ENCODE measurements around the gene LURAP1L.

The LURAP1L gene

GRCh38 chr9:12819436-12820185, 44.8 kb downstream of the LURAP1L start:
- TF ChIP-seq REST (IDR thresholded peaks at IDR 0.05; ENCODE audit: insufficient read depth in 1 of 2, low read depth in 2 of 2, low read length in 2 of 2) (no peak), SIN3A (IDR thresholded peaks at IDR 0.05; ENCODE audit: borderline replicate concordance, insufficient read depth, low read length) (no peak), FOXP2 (optimal IDR thresholded peaks at IDR 0.05; ENCODE audit: borderline replicate concordance, extremely low read depth, extremely low read length, insufficient read depth) (no peak), TAF1 (IDR thresholded peaks at IDR 0.05; ENCODE audit: borderline replicate concordance, insufficient read depth, low read length) (no peak), POLR2AphosphoS5 (IDR thresholded peaks at IDR 0.05; ENCODE audit: low read depth, low read length) (no peak)

GRCh38 chr9:12822111-12822510, 47.3 kb downstream of the LURAP1L start:
- no peak for TF ChIP-seq TAF1 (IDR thresholded peaks at IDR 0.05; ENCODE audit: borderline replicate concordance, insufficient read depth, low read length)
- TF ChIP-seq REST (IDR thresholded peaks at IDR 0.05; ENCODE audit: insufficient read depth in 1 of 2, low read depth in 2 of 2, low read length in 2 of 2): no peak
- no peak for TF ChIP-seq FOXP2 (optimal IDR thresholded peaks at IDR 0.05; ENCODE audit: borderline replicate concordance, extremely low read depth, extremely low read length, insufficient read depth)
- TF ChIP-seq POLR2AphosphoS5 (IDR thresholded peaks at IDR 0.05; ENCODE audit: low read depth, low read length): no peak
- TF ChIP-seq SIN3A (IDR thresholded peaks at IDR 0.05; ENCODE audit: borderline replicate concordance, insufficient read depth, low read length): no peak

- TF ChIP-seq POLR2AphosphoS5 (IDR thresholded peaks at IDR 0.05; ENCODE audit: low read depth, low read length): no peak
- TF ChIP-seq SIN3A (IDR thresholded peaks at IDR 0.05; ENCODE audit: borderline replicate concordance, insufficient read depth, low read length): no peak
- no peak for TF ChIP-seq TAF1 (IDR thresholded peaks at IDR 0.05; ENCODE audit: borderline replicate concordance, insufficient read depth, low read length)
Measured at GRCh38 chr9:12826924-12827565, 52.2 kb downstream of the LURAP1L start.

- no peak for TF ChIP-seq POLR2AphosphoS5 (IDR thresholded peaks at IDR 0.05; ENCODE audit: low read depth, low read length)
- TF ChIP-seq TAF1 (IDR thresholded peaks at IDR 0.05; ENCODE audit: borderline replicate concordance, insufficient read depth, low read length): no peak
- TF ChIP-seq FOXP2 (optimal IDR thresholded peaks at IDR 0.05; ENCODE audit: borderline replicate concordance, extremely low read depth, extremely low read length, insufficient read depth): no peak
- no peak for TF ChIP-seq REST (IDR thresholded peaks at IDR 0.05; ENCODE audit: insufficient read depth in 1 of 2, low read depth in 2 of 2, low read length in 2 of 2)
Measured at GRCh38 chr9:12833701-12834100, 58.9 kb downstream of the LURAP1L start.

GRCh38 chr9:12838546-12838945, 63.7 kb downstream of the LURAP1L start:
- no peak for TF ChIP-seq TAF1 (IDR thresholded peaks at IDR 0.05; ENCODE audit: borderline replicate concordance, insufficient read depth, low read length)
- TF ChIP-seq POLR2AphosphoS5 (IDR thresholded peaks at IDR 0.05; ENCODE audit: low read depth, low read length): no peak
- TF ChIP-seq SIN3A (IDR thresholded peaks at IDR 0.05; ENCODE audit: borderline replicate concordance, insufficient read depth, low read length): no peak
- no peak for TF ChIP-seq REST (IDR thresholded peaks at IDR 0.05; ENCODE audit: insufficient read depth in 1 of 2, low read depth in 2 of 2, low read length in 2 of 2)
- no peak for TF ChIP-seq FOXP2 (optimal IDR thresholded peaks at IDR 0.05; ENCODE audit: borderline replicate concordance, extremely low read depth, extremely low read length, insufficient read depth)

Data from PFSK-1 (cell line).